HG03135 (cell line): Measurements from ENCODE around the gene KLHDC8A.
A peak's percentile ranks its signal among the peaks of the same experiment; 100 is the strongest.
"Not testable (repeated sequence)": the region's sequence is repeated elsewhere in the genome, so short reads cannot be mapped to it uniquely, and the experiment has no call there.

Source experiments
- ATAC-seq: cut with Tn5 transposase; IDR thresholded peaks from one replicate; pipeline ENCODE4 v1.9.1; 2021; ENCODE audit warnings: mild to moderate bottlenecking, moderate library complexity; ENCODE audit not compliant: unreplicated experiment

KLHDC8A gene

GRCh38 chr1:205298191-205298994, 58.3 kb downstream of the KLHDC8A start:
- ATAC-seq, result no peak

- not testable (repeated sequence) for ATAC-seq
Measured at GRCh38 chr1:205297546-205298177, 59.1 kb downstream of the KLHDC8A start.

- ATAC-seq, result no peak
Measured at GRCh38 chr1:205296154-205296553, 60.6 kb downstream of the KLHDC8A start.

GRCh38 chr1:205294934-205295333, 61.8 kb downstream of the KLHDC8A start:
- no peak for ATAC-seq

- ATAC-seq, result no peak
Measured at GRCh38 chr1:205294175-205294917, 62.4 kb downstream of the KLHDC8A start.

- ATAC-seq, result no peak
Measured at GRCh38 chr1:205293350-205294074, 63.2 kb downstream of the KLHDC8A start.

GRCh38 chr1:205291596-205291995, 65.1 kb downstream of the KLHDC8A start:
- ATAC-seq, result no peak

- ATAC-seq, result peak; percentile 78
Measured at GRCh38 chr1:205287767-205288559, 68.8 kb downstream of the KLHDC8A start.

GRCh38 chr1:205287076-205287475, 69.6 kb downstream of the KLHDC8A start:
- no peak for ATAC-seq

GRCh38 chr1:205286335-205286950, 70.3 kb downstream of the KLHDC8A start:
- ATAC-seq, result no peak
